C4-2B (cell line): ENCODE results near the gene PIK3C2G.

ENCODE experiments used
- H3K27ac ChIP-seq: fragments of 450-650 bp; 2 replicates; pipeline ENCODE4 v1.5.1; 2017
- ZFX ChIP-seq: fragments of 450-650 bp; IDR thresholded peaks from 2 replicates; pipeline ENCODE4 v1.6.1; 2017
- TF ChIP-seq, protein P1 (sequence below): fragments of 450-650 bp; conservative IDR thresholded peaks from 2 replicates; pipeline ENCODE4 v1.5.1; 2017; ENCODE audit warnings: mild to moderate bottlenecking

The PIK3C2G gene

GRCh38 chr12:18696971-18697602, 435.8 kb downstream of the PIK3C2G start:
- no peak overlapping the region for H3K27ac ChIP-seq
- TF ChIP-seq ZFX: no peak
- TF ChIP-seq, protein P1, sequence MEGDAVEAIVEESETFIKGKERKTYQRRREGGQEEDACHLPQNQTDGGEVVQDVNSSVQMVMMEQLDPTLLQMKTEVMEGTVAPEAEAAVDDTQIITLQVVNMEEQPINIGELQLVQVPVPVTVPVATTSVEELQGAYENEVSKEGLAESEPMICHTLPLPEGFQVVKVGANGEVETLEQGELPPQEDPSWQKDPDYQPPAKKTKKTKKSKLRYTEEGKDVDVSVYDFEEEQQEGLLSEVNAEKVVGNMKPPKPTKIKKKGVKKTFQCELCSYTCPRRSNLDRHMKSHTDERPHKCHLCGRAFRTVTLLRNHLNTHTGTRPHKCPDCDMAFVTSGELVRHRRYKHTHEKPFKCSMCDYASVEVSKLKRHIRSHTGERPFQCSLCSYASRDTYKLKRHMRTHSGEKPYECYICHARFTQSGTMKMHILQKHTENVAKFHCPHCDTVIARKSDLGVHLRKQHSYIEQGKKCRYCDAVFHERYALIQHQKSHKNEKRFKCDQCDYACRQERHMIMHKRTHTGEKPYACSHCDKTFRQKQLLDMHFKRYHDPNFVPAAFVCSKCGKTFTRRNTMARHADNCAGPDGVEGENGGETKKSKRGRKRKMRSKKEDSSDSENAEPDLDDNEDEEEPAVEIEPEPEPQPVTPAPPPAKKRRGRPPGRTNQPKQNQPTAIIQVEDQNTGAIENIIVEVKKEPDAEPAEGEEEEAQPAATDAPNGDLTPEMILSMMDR: no peak
